CD4-positive, alpha-beta memory T cell (primary cell): Measurements from ENCODE around the gene PCA3. TPM values are rescaled to one million over a fixed set of nuclear protein-coding genes. Genes with fewer than 3 reads are reported as not detected.

ENCODE experiments used
- CTCF ChIA-PET: fragments of 350-600 bp; sonication (Branson Sonifier 250); formaldehyde crosslinking; loops from one replicate; lab custom pipeline; 2021; ENCODE audit warnings: inconsistent platforms; ENCODE audit not compliant: partially characterized antibody; lab: Charles Lee
- POLR2A ChIA-PET: fragments of 350-600 bp; sonication (Branson Sonifier 250); formaldehyde crosslinking; loops from one replicate; lab custom pipeline; 2021; ENCODE audit not compliant: partially characterized antibody; lab: Charles Lee
- DNase-seq, 5 donors: peaks; one replicate each; pipeline versions ENCODE4 v3.0.0 to v3.0.0-alpha.2; 2020 to 2022; ENCODE audit warnings: mixed read lengths in 1 of 5
- H3K27ac ChIP-seq: one replicate; pipeline ENCODE4 v1.7.0; 2013; ENCODE audit warnings: low read depth, low read length
- H3K27me3 ChIP-seq: 2 replicates; pipeline ENCODE4 v1.7.0; 2013; ENCODE audit warnings: mild to moderate bottlenecking, low read length, moderate library complexity; ENCODE audit not compliant: insufficient read depth
- H3K36me3 ChIP-seq: 2 replicates; pipeline ENCODE4 v1.7.0; 2013; ENCODE audit warnings: mild to moderate bottlenecking, low read length, moderate library complexity; ENCODE audit not compliant: insufficient read depth
- H3K4me1 ChIP-seq: 2 replicates; pipeline ENCODE4 v1.7.0; 2013; ENCODE audit warnings: mild to moderate bottlenecking, low read length, moderate library complexity; ENCODE audit not compliant: insufficient read depth
- H3K4me3 ChIP-seq, 2 donors: one replicate each; pipeline ENCODE4 v1.7.0; 2013; ENCODE audit warnings: low read length in 2 of 2, mild to moderate bottlenecking in 1 of 2
- H3K9me3 ChIP-seq, 2 donors: one replicate each; pipeline ENCODE4 v1.7.0; 2013; ENCODE audit warnings: low read length in 2 of 2, control low read depth in 1 of 2; ENCODE audit not compliant: control insufficient read depth in 1 of 2
- H3K27ac Mint-ChIP-seq, 7 donors: one replicate each; pipeline ENCODE4 v1.8.0; 2020 to 2021; ENCODE audit warnings: mixed read lengths in 7 of 7, mild to moderate bottlenecking in 6 of 7, inconsistent platforms in 3 of 7, moderate library complexity in 3 of 7
- H3K27me3 Mint-ChIP-seq, 2 donors: one replicate each; pipeline ENCODE4 v1.8.0; 2020 to 2021; ENCODE audit warnings: mixed read lengths in 2 of 2
- H3K36me3 Mint-ChIP-seq, 2 donors: one replicate each; pipeline ENCODE4 v1.8.0; 2020 to 2021; ENCODE audit warnings: mixed read lengths in 2 of 2, inconsistent platforms in 1 of 2, mild to moderate bottlenecking in 1 of 2
- H3K4me1 Mint-ChIP-seq, 4 donors: one replicate each; pipeline ENCODE4 v1.8.0; 2020 to 2021; ENCODE audit warnings: mixed read lengths in 4 of 4, mild to moderate bottlenecking in 1 of 4
- H3K4me3 Mint-ChIP-seq, 8 donors: one replicate each; pipeline ENCODE4 v1.8.0; 2020 to 2021; ENCODE audit warnings: mixed read lengths in 8 of 8, mild to moderate bottlenecking in 7 of 8, moderate library complexity in 6 of 8, inconsistent platforms in 3 of 8
- H3K9me3 Mint-ChIP-seq, 8 donors: one replicate each; pipeline ENCODE4 v1.8.0; 2020 to 2021; ENCODE audit warnings: mixed read lengths in 8 of 8, mild to moderate bottlenecking in 5 of 8, inconsistent platforms in 3 of 8, moderate library complexity in 1 of 8
- intact Hi-C: fragments of 100-400 bp; cut with micrococcal nuclease; formaldehyde crosslinking; loops from one replicate; pipeline ENCODE4 v1.15.1; 2023
- polyA plus RNA-seq, 2 donors: library from polyadenylated mRNA; unstranded; fragments of 300-500 nt; fragmentation: Illumina TruSeq; gene quantifications; one replicate each; pipeline ENCODE4 v1.2.3, GENCODE V29; 2021
- total RNA-seq, 2 experiments: library from RNA; stranded (reverse); gene quantifications; one replicate each; pipeline ENCODE4 v1.2.3, GENCODE V29; 2021

The PCA3 gene
- total and polyA plus RNA-seq, 4 experiments from 2014 or later: not detected

- Histone ChIP-seq H3K27me3 (no peaks in the 10 kb centered on the region), H3K36me3 (no peaks in the 10 kb centered on the region), H3K4me3 (no peak overlapping the region), H3K9me3 (no peaks in the 10 kb centered on the region), H3K4me1 (no peaks in the 10 kb centered on the region), H3K27ac (no peak overlapping the region)
- Mint-ChIP-seq H3K4me3 (no peak overlapping the region), H3K27ac (no peak overlapping the region), H3K36me3 (no peaks in the 10 kb centered on the region), H3K27me3 (peaks cover 11 to 14% of the 10 kb centered on the region in 2 donors), H3K4me1 (no peaks in the 10 kb centered on the region), H3K9me3 (no peaks in the 10 kb centered on the region)
- ChIA-PET POLR2A (no interaction called here), CTCF (no interaction called here)
- intact Hi-C loops: no loop called here
- DNase-seq: no peak
Observed at GRCh38 chr9:76817489-76817888, 53.3 kb downstream of the PCA3 start.

GRCh38 chr9:76818271-76818670 lies 54.0 kb downstream of the PCA3 start:
- H3K36me3 ChIP-seq: no peaks in the 10 kb centered on the region
- CTCF ChIA-PET: no interaction called here
- no peaks in the 10 kb centered on the region for H3K27me3 ChIP-seq
- no peaks in the 10 kb centered on the region for H3K4me1 ChIP-seq
- Mint-ChIP-seq H3K27ac (no peak overlapping the region), H3K4me3 (no peak overlapping the region), H3K4me1 (no peaks in the 10 kb centered on the region), H3K9me3 (no peaks in the 10 kb centered on the region), H3K27me3 (peaks cover 11 to 14% of the 10 kb centered on the region in 2 donors), H3K36me3 (no peaks in the 10 kb centered on the region)
- no peak for DNase-seq
- POLR2A ChIA-PET: no interaction called here
- H3K4me3 ChIP-seq: no peak overlapping the region
- H3K9me3 ChIP-seq: no peaks in the 10 kb centered on the region
- intact Hi-C loops: no loop called here
- H3K27ac ChIP-seq: no peak overlapping the region

GRCh38 chr9:76820431-76820830 lies 56.2 kb downstream of the PCA3 start:
- Histone ChIP-seq H3K4me1 (no peaks in the 10 kb centered on the region), H3K36me3 (no peaks in the 10 kb centered on the region), H3K9me3 (no peaks in the 10 kb centered on the region), H3K4me3 (no peak overlapping the region), H3K27me3 (no peaks in the 10 kb centered on the region), H3K27ac (no peak overlapping the region)
- ChIA-PET POLR2A (no interaction called here), CTCF (no interaction called here)
- Mint-ChIP-seq H3K36me3 (no peaks in the 10 kb centered on the region), H3K4me3 (no peak overlapping the region), H3K27ac (no peak overlapping the region), H3K4me1 (no peaks in the 10 kb centered on the region), H3K9me3 (peaks cover 0 to 2% (median 0%) of the 10 kb centered on the region in 8 donors), H3K27me3 (peaks cover 7 to 9% of the 10 kb centered on the region in 2 donors)
- no peak for DNase-seq
- intact Hi-C loops: no loop called here

- no peaks in the 10 kb centered on the region for H3K4me1 Mint-ChIP-seq
Observed at GRCh38 chr9:76827296-76828080, 63.2 kb downstream of the PCA3 start.

GRCh38 chr9:76828447-76828846 lies 64.2 kb downstream of the PCA3 start:
- Mint-ChIP-seq H3K4me1 (no peaks in the 10 kb centered on the region), H3K4me3 (no peak overlapping the region), H3K27ac (no peak overlapping the region), H3K27me3 (peaks cover 4 to 12% of the 10 kb centered on the region in 2 donors), H3K9me3 (peaks cover 0 to 9% (median 4%) of the 10 kb centered on the region in 8 donors), H3K36me3 (no peaks in the 10 kb centered on the region)
- ChIA-PET CTCF (no interaction called here), POLR2A (interaction anchor here (0.7 kb wide), 1 partner anchor 236 kb away, joined by 4 read pairs; no protein-coding TSS in a partner anchor)
- Histone ChIP-seq H3K4me3 (no peak overlapping the region), H3K27ac (no peak overlapping the region), H3K9me3 (no peaks in the 10 kb centered on the region), H3K4me1 (no peaks in the 10 kb centered on the region), H3K27me3 (no peaks in the 10 kb centered on the region), H3K36me3 (no peaks in the 10 kb centered on the region)
- intact Hi-C loops: no loop called here
- no peak for DNase-seq

More at GRCh38 chr9:76827296-76828080, 63.2 kb downstream of the PCA3 start:
- no peaks in the 10 kb centered on the region for H3K36me3 Mint-ChIP-seq
- H3K27ac Mint-ChIP-seq: no peak overlapping the region
- Histone ChIP-seq H3K9me3 (no peaks in the 10 kb centered on the region), H3K27ac (no peak overlapping the region), H3K36me3 (no peaks in the 10 kb centered on the region), H3K4me1 (no peaks in the 10 kb centered on the region), H3K27me3 (no peaks in the 10 kb centered on the region), H3K4me3 (no peak overlapping the region)
- intact Hi-C loops: no loop called here
- H3K9me3 Mint-ChIP-seq: peaks cover 0 to 9% (median 4%) of the 10 kb centered on the region in 8 donors
- DNase-seq: no peak
- POLR2A ChIA-PET: no interaction called here
- CTCF ChIA-PET: no interaction called here
- H3K27me3 Mint-ChIP-seq: peaks cover 4 to 11% of the 10 kb centered on the region in 2 donors
- no peak overlapping the region for H3K4me3 Mint-ChIP-seq

- H3K4me1 ChIP-seq: no peaks in the 10 kb centered on the region
- CTCF ChIA-PET: no interaction called here
- Mint-ChIP-seq H3K27ac (no peak overlapping the region), H3K4me1 (no peaks in the 10 kb centered on the region), H3K4me3 (no peak overlapping the region), H3K27me3 (peaks cover 0 to 7% of the 10 kb centered on the region in 2 donors), H3K36me3 (no peaks in the 10 kb centered on the region), H3K9me3 (peaks cover 0 to 4% (median 0%) of the 10 kb centered on the region in 8 donors)
- H3K36me3 ChIP-seq: no peaks in the 10 kb centered on the region
- no peaks in the 10 kb centered on the region for H3K9me3 ChIP-seq
- H3K27me3 ChIP-seq: no peaks in the 10 kb centered on the region
- no peak overlapping the region for H3K27ac ChIP-seq
- no peak for DNase-seq
- POLR2A ChIA-PET: no interaction called here
- no peak overlapping the region for H3K4me3 ChIP-seq
- intact Hi-C loops: no loop called here
Observed at GRCh38 chr9:76835571-76836283, 71.5 kb downstream of the PCA3 start.
